ENCODE data around the gene CCDC192. TPM values are rescaled to one million over a fixed set of nuclear protein-coding genes. Genes with fewer than 3 reads are reported as not detected.

Gene CCDC192
- total RNA-seq, 1 donor from 2014 or later: not detected

- Histone ChIP-seq H3K4me1 (ENCODE audit: insufficient read depth, low read length) (peaks cover 7% of the 10 kb centered on the region), H3K4me2 (ENCODE audit: low read length) (peak overlapping the region; percentile 5), H3K36me3 (ENCODE audit: insufficient read depth, low read length) (no peaks in the 10 kb centered on the region), H2AFZ (ENCODE audit: low read depth, low read length) (no peak overlapping the region), H4K20me1 (ENCODE audit: insufficient read depth, low read length) (no peaks in the 10 kb centered on the region), H3K27me3 (ENCODE audit: insufficient read depth, low read length) (no peaks in the 10 kb centered on the region), H3K4me3 (ENCODE audit: insufficient read depth, low read depth, low read length) (no peak overlapping the region), H3K27ac (ENCODE audit: low read depth, low read length) (no peak overlapping the region), H3K79me2 (ENCODE audit: insufficient read depth, low read length) (no peaks in the 10 kb centered on the region), H3K9me3 (ENCODE audit: insufficient read depth, low read depth, low read length) (no peaks in the 10 kb centered on the region), H3K9ac (ENCODE audit: low read length) (no peak overlapping the region)
- TF ChIP-seq EZH2 (IDR thresholded peaks at IDR 0.05; ENCODE audit: insufficient read depth, low read length) (no peak), CTCF (IDR thresholded peaks at IDR 0.05; ENCODE audit: insufficient read depth, low read depth, low read length) (no peak)
- Mint-ChIP-seq H3K4me1 (ENCODE audit: low read depth, unreplicated experiment) (peaks cover 16% of the 10 kb centered on the region), H3K9me3 (ENCODE audit: unreplicated experiment) (no peaks in the 10 kb centered on the region), H3K36me3 (ENCODE audit: low read depth, unreplicated experiment) (no peaks in the 10 kb centered on the region), H3K27ac (ENCODE audit: unreplicated experiment) (no peak overlapping the region), H3K27me3 (ENCODE audit: low read depth, unreplicated experiment) (no peaks in the 10 kb centered on the region), H3K4me3 (ENCODE audit: unreplicated experiment) (no peak overlapping the region)
- FAIRE-seq (no peak), DNase-seq (ENCODE audit: low read depth) (no peak)
These were observed 232.2 kb downstream of the CCDC192 start for GRCh38 chr5:127935398-127935797.

GRCh38 chr5:127936439-127936972 lies 233.3 kb downstream of the CCDC192 start:
- Histone ChIP-seq H3K27ac (ENCODE audit: low read depth, low read length) (no peak overlapping the region), H3K9me3 (ENCODE audit: insufficient read depth, low read depth, low read length) (no peaks in the 10 kb centered on the region), H2AFZ (ENCODE audit: low read depth, low read length) (no peak overlapping the region), H3K27me3 (ENCODE audit: insufficient read depth, low read length) (no peaks in the 10 kb centered on the region), H3K4me3 (ENCODE audit: insufficient read depth, low read depth, low read length) (no peak overlapping the region), H3K36me3 (ENCODE audit: insufficient read depth, low read length) (no peaks in the 10 kb centered on the region), H3K4me2 (ENCODE audit: low read length) (no peak overlapping the region), H3K4me1 (ENCODE audit: insufficient read depth, low read length) (peaks cover 8% of the 10 kb centered on the region), H4K20me1 (ENCODE audit: insufficient read depth, low read length) (no peaks in the 10 kb centered on the region), H3K9ac (ENCODE audit: low read length) (no peak overlapping the region), H3K79me2 (ENCODE audit: insufficient read depth, low read length) (no peaks in the 10 kb centered on the region)
- H3K9me3 Mint-ChIP-seq (ENCODE audit: unreplicated experiment): no peaks in the 10 kb centered on the region
- no peak overlapping the region for H3K27ac Mint-ChIP-seq (ENCODE audit: unreplicated experiment)
- FAIRE-seq: no peak
- no peaks in the 10 kb centered on the region for H3K36me3 Mint-ChIP-seq (ENCODE audit: low read depth, unreplicated experiment)
- TF ChIP-seq EZH2 (IDR thresholded peaks at IDR 0.05; ENCODE audit: insufficient read depth, low read length) (no peak), CTCF (IDR thresholded peaks at IDR 0.05; ENCODE audit: insufficient read depth, low read depth, low read length) (no peak)
- no peaks in the 10 kb centered on the region for H3K27me3 Mint-ChIP-seq (ENCODE audit: low read depth, unreplicated experiment)
- no peak overlapping the region for H3K4me3 Mint-ChIP-seq (ENCODE audit: unreplicated experiment)
- peaks cover 22% of the 10 kb centered on the region for H3K4me1 Mint-ChIP-seq (ENCODE audit: low read depth, unreplicated experiment)
- DNase-seq (ENCODE audit: low read depth): no peak

GRCh38 chr5:127938746-127939145 lies 235.6 kb downstream of the CCDC192 start:
- Histone ChIP-seq H3K9me3 (ENCODE audit: insufficient read depth, low read depth, low read length) (no peaks in the 10 kb centered on the region), H3K36me3 (ENCODE audit: insufficient read depth, low read length) (no peaks in the 10 kb centered on the region), H4K20me1 (ENCODE audit: insufficient read depth, low read length) (no peaks in the 10 kb centered on the region), H3K27me3 (ENCODE audit: insufficient read depth, low read length) (no peaks in the 10 kb centered on the region), H3K4me3 (ENCODE audit: insufficient read depth, low read depth, low read length) (no peak overlapping the region), H3K4me1 (ENCODE audit: insufficient read depth, low read length) (peaks cover 17% of the 10 kb centered on the region), H3K9ac (ENCODE audit: low read length) (no peak overlapping the region), H3K4me2 (ENCODE audit: low read length) (no peak overlapping the region), H2AFZ (ENCODE audit: low read depth, low read length) (no peak overlapping the region), H3K79me2 (ENCODE audit: insufficient read depth, low read length) (no peaks in the 10 kb centered on the region), H3K27ac (ENCODE audit: low read depth, low read length) (no peak overlapping the region)
- TF ChIP-seq EZH2 (IDR thresholded peaks at IDR 0.05; ENCODE audit: insufficient read depth, low read length) (no peak), CTCF (IDR thresholded peaks at IDR 0.05; ENCODE audit: insufficient read depth, low read depth, low read length) (no peak)
- DNase-seq (ENCODE audit: low read depth) (no peak), FAIRE-seq (no peak)
- no peaks in the 10 kb centered on the region for H3K27me3 Mint-ChIP-seq (ENCODE audit: low read depth, unreplicated experiment)
- H3K36me3 Mint-ChIP-seq (ENCODE audit: low read depth, unreplicated experiment): no peaks in the 10 kb centered on the region
- no peak overlapping the region for H3K27ac Mint-ChIP-seq (ENCODE audit: unreplicated experiment)
- peaks cover under 1% of the 10 kb centered on the region for H3K9me3 Mint-ChIP-seq (ENCODE audit: unreplicated experiment)
- peaks cover 35% of the 10 kb centered on the region for H3K4me1 Mint-ChIP-seq (ENCODE audit: low read depth, unreplicated experiment)
- no peak overlapping the region for H3K4me3 Mint-ChIP-seq (ENCODE audit: unreplicated experiment)

Data from astrocyte (in vitro differentiated cells and primary cell).